ENCODE results near the gene SLC25A22.

DNA sequence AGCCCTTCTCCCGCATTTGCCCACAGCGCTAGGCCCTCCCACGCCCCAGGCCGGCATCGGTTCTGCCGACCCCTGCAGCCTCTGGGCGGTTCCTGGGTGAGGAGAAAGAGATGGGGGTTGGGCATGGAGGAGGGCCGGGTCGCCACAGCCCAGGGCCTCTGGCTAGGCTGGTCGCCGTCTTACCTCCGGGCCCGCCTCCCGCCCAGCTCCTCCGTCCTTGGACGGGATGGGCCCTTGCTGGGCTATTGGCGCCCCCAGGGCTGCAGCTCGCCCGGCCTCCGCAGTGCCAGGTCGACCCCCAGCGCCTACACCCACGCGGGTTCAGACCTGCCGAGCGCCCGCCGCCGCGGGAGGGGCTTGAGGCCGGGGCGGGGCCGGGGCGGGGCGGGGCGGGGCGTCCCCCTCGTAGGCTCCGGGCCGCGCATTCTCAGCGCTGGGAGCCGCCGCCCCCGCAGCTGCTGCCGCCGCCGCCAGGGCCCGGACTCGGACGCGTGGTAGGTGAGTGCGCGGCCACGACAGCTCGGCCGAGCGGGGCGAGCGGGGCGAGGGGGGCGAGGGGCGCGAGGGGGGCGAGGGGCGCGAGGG lies 34.5 kb upstream of the SLC25A22 start, which contains the start of gene CD151:
- TF ChIP-seq CTCF (IDR thresholded peaks at IDR 0.05) (no peak), EZH2 (IDR thresholded peaks at IDR 0.05; ENCODE audit: borderline replicate concordance, insufficient read depth, low read depth, low read length, poor library complexity, severe bottlenecking) (no peak)
